Stimulated activated CD8-positive, alpha-beta memory T cell treated with anti-CD3 and anti-CD28 coated beads, Interleukin-2, amount 100 ng/mL, for 1 hour (primary cell): ENCODE measurements around the gene GALNTL6.

Experiments
- DNase-seq, 2 donors: peaks; one replicate each; pipeline ENCODE4 v3.0.0-alpha.2; 2020; ENCODE audit warnings: low read depth in 2 of 2

Gene GALNTL6

DNA sequence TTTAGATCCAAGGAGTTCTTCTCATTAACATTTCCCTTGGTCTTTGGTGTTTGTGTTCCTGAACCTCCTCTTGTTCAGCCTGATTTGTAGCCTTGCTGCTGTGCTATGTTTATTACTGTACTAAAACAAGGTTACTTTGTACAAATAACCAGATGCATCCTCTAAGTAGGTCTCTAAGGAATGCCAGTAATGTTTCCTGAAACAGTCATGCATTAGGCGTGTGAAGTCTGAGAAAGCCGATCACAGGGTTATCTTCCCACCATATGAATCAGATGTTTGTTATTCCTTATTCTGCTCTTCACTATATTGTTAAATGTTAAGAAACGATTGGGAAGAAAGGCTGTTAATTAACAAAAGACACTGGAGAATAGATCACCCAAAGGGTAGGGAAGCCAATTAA lies 66.9 kb downstream of the GALNTL6 start:
- no peak for DNase-seq

DNA sequence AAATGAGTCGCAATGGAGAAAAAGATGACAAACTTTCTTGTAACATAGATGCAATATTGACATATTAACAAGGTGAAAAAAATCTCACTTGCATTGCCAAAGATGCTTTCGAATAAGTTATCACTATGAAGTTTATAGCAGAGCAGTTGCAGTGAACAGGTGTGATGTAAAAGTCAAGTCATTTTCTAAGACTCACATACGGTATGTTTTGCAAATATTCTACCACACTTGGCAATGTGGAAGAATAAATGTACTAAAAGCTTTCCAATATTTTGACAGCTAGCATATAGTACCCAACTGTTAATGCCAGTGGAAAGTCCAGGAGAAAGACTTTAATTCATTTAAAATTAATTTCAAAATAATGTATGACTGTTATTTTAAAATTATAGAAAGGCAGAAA lies 76.5 kb downstream of the GALNTL6 start:
- DNase-seq = no peak

DNA sequence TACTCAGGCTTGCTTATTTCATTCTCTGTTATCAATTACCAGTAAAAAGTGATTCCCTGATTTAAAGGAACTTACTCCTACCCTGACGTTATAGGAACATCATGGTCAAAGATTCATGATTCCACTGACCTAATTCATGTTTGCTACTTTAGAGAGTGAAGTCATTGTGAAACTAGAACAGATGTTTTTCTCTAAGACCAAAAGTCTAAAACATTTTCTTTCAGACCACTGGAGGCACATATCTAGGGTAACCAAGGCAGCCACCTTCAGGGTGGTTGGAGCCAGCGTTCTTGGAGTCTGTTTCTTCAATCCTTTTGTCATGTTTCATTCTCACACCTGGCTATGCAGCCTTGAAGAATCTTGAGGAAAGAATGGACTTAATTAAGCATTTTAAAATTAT lies 77.8 kb downstream of the GALNTL6 start:
- DNase-seq = no peak

DNA sequence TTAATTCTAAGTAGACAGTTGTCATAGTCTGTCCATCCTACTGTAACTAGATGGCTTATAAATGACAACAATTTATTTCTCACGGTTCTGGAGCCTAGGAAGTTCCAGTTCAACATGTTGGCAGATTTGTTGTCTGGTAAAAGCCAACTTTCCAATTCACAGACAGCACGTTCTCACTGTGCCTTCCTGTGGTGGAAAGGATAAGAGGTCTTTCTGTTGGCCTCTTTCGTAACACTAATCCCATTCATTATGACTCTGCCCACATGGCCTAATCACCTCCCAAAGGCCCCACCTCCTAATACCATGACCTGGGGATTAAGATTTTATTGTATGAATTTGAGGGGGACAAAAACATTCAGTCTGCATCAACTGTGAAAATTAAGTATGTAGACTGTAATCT lies 83.2 kb downstream of the GALNTL6 start:
- no peak for DNase-seq

DNA sequence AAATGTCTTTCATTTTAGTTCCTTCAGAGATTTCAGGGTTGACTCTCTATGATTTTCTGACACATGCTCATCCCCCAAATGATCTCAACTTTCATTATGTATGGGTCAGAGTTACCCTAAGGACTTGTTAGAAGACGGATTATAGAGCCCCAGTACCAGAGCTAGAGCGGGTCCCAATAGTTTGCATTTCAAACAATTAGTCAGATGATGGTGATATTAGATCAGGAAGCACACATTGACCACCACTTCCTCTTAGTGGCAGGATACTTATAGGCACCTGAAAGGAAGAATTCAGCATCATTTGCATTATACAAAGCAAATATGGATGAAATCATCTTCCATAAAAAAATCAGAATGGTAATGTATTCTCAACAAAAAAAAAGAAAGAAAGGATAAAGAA lies 106.1 kb downstream of the GALNTL6 start:
- no peak for DNase-seq

DNA sequence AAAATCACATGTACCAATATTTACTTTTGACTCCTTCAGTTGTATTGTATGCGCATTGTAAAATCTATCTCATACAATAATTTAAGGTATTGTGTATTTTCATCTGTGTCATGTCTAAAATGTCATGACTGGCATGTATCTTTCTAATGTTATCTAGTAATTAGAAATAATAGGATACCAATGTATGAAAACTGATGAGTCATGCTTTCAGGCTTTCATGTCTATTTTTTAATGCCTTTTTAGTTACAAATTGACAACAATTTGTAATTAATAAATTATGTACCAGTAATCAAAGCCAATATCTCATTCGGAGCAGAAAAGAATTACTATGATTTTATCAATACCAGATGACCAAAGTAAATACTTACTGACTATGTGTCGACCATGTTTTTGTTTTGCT lies 107.7 kb downstream of the GALNTL6 start:
- DNase-seq = no peak

DNA sequence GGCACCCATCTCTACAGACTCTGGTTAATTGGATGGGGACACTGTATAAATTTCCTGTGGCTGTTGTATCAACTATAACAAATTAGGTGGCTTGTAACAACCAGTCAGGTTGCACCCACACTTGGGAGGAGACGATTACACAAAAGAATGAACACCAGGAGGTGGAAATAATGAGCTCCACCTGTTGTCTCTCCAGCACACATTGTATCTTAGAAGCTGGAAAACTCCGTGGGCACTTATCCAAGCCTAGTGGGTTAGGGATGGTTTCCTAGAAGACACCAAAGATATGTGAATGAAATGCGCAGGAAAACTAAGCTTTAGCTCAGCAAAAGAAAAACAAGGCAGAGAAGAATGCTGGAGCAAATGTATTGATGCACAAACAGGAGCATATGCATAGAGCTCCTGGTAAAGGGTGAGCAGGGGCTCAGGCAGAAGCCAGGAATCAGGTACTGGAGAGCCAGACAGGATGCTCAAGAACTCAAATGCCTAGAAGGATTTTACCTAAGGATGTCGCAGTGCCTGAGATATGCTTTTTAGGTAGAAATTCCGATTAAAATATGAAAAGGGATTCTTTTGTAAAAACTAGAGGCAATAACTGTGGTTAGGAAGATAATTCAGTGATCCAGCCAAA lies 111.7 kb downstream of the GALNTL6 start:
- DNase-seq = no peak

DNA sequence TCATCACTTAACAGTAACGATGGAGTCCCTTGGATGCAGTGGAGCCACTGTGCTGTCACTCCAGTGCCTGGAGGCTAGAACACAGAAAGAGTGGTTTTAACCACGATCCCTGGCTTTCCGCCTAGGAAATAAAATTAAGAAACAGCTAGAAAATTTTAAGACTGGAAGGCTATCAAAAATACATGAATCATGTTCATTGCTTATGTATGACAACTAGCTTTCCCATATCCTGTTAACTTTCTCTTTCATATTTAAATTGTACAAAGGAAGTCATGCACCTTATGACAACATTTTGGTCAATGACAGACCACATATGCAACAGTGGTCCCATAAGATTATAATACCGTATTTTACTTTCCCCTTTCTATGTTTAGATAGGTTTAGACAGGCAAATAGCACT lies 115.1 kb downstream of the GALNTL6 start:
- no peak for DNase-seq

DNA sequence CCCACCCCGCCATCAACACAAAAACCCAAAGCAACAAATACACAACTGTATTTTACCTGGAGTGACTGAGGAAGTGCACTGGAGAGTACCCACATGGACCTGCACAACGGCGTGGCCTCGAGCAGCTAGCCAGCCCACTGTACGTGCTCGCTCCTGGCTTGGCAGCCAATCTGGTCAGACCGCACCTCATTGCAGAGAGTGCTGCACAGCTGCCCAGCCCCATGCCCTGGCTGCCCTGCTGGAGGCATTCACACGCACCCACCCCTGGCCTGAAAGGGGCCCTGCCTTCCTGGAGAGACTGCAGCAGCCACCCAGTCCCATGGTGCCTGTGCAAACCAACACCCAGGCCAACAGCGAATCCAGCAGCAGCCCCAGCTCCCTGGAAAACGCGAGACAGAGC lies 116.3 kb downstream of the GALNTL6 start:
- DNase-seq = no peak

DNA sequence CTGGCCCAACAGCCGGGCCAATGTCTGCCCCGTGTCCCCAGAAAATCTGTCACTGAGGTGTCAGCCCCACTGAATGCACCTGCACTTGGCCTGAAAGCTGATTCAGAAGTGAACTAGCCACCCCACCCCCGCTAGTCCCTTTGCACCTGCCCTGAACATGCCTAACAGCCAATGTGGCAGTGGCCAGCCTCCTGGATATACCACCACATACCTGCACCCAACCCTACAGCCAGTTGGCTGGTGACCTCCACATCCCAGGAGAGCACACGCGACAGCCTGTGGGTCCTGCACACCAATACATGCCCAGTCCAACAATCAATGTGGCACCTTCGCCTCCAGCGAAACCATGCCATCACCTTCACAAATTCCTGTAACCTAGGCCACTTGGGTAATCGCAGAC lies 116.7 kb downstream of the GALNTL6 start:
- no peak for DNase-seq

DNA sequence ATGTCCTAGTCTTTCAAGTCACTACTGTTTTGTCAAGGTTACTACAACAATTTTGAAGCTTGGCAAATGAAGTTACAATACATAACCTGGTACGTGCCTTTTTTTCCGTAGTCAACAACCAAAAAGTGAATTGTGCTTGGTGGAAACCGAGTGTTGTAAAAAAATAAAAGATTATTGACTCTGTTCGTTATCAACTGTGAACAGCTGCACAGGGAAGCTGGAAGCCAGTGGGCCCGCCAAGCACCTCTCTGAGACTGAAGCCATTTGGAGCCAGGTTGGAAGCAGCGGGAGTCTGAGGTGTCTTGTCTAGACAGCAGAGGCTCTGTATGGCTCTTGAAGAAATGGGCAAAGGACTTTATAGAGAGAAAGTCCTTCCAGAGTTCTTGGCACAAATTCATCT lies 119.0 kb downstream of the GALNTL6 start:
- no peak for DNase-seq

DNA sequence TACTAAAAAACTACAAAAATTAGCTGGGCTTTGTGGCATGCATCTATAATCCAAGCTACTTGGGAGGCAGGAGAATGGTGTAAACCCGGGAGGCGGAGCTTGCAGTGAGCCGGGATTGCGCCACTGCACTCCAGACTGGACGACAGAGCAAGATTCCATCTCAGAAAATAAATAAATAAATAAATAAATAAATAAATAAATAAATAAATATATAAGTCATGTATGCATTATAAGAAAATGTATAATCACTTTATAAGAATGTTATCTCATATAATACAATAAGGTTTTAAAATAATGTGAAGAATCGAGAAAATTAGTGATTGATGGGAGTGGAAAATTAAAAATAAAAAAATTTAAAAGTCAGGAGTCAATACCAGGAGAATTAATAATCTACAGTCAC lies 127.5 kb downstream of the GALNTL6 start:
- DNase-seq = no peak

DNA sequence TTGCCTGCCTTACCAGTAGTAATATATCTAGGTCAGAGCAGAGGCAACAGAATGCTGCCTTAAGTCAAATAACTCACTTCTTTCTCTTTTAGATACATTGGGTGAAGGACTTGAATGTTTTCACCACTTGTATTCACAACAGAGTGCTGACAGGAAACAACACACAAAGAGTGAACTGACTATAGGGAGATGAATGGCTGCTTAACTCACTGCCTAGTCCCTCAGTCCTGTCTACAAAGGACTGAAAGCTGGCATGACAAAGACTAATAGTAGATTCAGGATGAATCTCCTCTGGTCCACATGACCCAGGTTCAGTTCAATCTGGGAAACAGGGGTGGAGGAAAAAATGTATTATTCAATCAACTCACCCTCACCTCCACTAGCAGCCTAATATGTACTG lies 134.2 kb downstream of the GALNTL6 start:
- no peak for DNase-seq

DNA sequence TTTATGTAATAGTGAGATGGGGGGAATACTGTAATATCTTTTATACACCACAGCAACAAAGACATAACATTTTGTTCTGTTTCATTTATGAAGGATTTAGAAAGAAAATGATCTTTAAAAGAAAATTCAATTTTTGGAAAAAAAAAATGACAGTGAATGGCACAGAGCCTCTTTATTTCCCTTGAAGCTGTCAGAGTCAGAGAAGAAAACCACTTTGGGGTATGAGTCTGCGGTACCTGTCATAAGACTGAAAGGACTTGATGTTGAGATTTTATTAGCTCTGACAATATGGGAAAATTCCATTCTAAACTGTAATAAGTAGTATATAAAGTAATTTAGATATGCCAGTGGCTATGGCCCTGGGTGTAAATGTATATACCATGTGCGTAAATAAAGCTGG lies 134.8 kb downstream of the GALNTL6 start:
- DNase-seq = no peak

DNA sequence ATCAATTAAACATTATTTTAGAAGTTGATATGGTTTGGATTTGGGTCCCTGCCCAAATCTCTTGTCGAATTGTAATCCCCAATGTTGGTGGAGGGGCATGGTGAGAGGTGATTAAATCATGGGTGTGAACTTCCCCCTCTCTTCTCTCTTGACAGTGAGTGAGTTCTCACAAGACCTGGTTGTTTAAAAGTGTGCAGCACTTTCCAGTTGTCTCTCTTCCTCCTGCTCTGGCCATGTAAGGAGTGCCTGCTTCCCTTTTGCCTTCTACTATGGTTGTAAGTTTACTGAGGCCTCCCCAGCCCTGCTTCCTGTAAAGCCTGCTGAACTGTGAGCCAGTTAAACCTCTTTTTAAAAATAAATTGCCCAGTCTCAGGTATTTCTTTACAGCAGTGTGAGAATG lies 141.4 kb downstream of the GALNTL6 start:
- DNase-seq = no peak

DNA sequence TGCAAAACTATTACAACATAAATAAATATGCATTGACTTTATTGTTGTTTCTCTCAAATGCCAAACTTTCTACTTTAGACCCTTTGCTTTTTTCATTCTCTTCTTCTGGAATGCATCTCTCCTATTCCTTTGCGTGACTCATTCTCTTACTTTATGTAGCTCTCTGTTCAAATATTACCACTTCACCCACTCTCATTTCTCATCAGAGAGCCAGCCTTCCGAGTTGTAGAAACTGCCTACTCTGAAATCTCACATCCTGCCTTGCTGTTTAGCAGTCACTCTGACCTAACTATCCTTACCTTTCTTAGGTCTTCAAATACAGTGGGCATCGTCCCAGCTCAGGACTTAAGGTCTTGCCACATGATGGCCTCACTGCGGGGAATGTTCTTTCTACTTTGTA lies 143.5 kb downstream of the GALNTL6 start:
- DNase-seq = no peak

DNA sequence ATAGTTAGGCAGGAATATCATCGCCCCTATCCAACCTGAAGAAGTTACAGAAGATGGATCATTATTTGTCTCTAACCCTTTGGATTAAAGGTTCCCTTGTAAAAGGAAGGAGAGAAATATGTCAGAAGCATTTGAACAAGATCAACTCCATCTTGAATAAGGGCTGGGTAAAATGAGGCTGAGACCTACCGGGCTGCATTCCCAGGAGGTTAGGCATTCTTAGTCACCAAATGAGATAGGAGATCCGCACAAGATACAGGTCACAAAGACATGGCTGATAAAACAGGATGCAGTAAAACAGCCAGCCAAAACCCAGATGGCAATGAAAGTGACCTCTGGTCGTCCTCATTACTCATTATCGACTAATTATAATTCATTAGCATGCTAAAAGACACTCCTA lies 148.9 kb downstream of the GALNTL6 start:
- DNase-seq = no peak

DNA sequence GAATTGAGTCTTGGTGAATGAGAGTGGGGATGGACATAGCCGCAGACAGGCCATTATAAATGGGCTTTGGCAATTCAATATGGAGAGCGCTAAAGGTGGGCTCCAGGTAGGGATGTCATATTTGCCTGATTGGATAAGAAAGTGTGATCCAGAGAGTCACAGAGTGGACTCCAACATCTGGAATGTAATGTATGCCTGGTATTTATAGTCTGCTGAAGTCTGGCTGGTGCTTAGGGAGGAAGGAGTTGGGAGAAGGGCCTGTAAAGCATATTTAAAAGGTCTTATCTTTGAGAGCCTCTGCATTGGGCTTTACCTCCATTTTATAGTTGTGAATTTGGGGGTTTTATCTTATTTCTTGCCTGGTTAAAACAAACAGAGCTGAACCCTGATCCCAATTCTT lies 153.2 kb downstream of the GALNTL6 start:
- DNase-seq = no peak

DNA sequence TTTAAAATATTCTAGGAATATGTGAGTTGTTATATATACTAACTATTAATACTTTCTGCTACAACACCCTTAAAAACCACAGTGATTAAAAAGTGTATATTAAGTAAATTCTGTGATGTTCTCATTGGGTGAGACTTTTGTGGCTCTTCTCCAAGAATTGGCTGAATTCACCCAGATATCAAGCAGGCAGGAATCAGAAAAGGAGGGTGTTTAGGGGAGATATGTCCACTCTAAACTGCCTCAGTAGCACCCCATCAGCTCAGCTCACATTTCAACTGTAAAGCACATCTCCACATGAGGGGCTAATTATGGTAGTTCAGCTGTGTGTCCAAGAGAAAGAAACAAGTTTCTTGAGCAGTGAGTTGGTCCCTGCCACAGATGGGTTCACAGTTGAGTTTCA lies 165.0 kb downstream of the GALNTL6 start:
- DNase-seq = no peak

DNA sequence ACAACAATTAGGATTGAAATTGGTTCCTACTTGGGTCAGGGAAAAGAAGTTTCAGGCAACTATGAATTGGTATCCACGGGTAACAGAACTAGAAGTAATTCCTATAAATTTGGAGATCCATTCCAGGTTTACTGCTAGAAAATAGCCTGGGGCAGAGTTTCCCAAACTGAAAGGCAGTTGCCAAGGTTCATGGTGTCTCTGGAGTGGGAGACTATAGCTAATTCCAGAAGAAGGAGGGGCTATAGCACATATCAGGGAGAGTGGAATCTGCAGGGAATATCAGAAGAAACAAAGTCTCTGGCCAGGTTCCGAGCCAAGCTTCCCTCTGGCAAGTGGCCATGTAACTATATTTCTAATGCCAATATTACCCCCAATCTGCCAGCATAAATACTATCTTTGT lies 166.3 kb downstream of the GALNTL6 start:
- no peak for DNase-seq

DNA sequence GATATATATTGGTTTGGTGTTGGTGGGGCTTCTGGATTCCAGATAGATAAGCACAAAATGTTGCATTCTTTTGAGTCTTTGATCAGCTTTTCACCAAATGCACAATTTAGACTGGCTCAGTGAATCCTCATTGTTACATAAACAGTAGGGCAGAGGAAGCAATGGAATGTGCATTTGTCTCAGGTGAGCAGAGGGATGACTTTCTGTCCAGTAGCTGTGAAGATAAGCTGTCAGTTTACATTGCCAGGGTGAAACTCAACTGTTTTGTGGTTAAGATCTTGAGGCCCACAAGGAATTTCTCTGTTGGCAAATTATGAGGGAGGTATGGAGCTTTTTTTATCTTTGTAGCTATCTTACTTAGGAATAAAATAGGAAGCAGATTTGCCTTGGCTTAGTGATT lies 168.0 kb downstream of the GALNTL6 start:
- DNase-seq = no peak

DNA sequence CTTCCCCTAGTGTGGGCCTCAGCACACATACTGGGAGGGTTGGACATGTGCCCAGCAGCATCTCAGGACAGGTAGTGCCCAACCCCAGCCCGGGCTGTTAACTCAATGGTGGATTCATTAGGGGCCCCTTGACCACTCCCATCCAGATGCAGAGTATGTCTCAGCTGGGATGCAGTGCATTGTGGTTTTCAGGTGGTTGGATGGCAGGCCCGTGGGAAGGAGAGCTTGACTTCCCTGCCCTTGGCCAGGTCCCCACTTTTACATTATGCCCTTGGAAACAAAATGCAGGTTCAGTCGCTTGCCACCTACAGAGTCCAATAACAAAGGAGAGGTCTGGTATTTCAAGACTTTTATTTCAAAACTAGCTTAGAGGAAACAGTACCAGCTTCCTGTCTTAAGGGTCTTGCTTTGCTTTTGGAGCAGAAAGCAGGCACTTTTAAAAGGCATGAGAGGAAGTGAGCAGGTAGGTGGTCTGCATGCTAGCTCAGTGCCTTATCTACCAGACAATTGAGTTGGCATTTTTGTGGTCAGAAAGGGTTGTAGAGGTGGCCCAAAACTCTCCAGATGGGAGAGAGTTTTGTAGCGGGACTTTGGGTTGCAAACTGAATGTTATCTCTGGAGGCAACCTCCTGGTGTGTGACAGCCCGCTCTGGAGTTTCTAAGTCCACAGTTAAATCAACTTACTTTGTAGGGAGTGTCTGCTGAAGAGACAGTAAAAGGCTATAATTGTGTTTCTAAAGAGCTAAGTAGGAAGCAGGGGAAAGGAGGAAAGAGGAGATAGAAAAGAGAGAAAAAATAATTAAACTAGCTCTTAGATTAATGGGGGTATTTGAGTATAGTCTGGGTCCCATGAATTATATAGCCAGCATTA lies 171.0 kb downstream of the GALNTL6 start:
- no peak for DNase-seq

DNA sequence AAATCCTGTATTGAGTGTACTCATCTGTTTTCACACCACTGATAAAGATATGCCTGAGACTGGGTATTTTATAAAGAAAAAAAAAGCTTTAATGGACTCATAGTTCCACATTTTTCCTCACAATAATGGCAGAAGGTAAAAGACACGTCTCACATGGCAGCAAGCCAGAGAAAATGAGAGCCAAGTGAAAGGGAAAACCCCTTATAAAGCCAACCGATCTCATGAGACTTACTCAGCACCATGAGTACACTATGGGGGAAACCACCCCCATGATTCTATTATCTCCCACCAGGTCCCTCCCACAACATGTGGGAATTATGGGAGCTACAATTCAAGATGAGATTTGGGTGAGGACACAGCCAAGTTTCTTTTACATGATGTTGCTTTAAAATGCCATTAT lies 171.9 kb downstream of the GALNTL6 start:
- DNase-seq = no peak

DNA sequence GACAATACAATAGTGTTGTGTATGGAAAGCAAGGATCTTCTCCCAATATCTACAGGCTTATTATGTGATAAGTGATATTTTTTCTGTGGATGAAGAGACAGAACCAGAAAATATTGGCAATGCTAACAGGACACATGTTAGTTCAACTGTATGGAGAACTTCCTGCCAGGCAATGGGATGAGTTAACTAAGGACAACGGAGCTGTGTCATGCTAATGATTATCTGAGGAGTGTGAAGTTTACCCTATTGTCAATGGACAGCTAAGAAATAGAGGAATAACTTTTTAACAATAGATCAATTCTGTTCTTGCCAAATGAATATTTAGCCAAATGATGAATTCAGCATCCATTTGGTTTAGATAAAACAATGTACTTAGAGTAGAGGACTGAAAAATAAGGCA lies 180.0 kb downstream of the GALNTL6 start:
- no peak for DNase-seq
